ENCODE data around the gene MAGI2. TPM values are rescaled to one million over a fixed set of nuclear protein-coding genes. Genes with fewer than 3 reads are reported as not detected.

MAGI2 gene
- total RNA-seq, 1 experiment from 2014 or later: 0.22 TPM

- ChIA-PET CTCF (no interaction called here), POLR2A (no interaction called here), RAD21 (ENCODE audit: low non-redundant PET in 1 of 2, low total read pairs in 2 of 2, uncharacterized antibody in 2 of 2, unreplicated experiment in 2 of 2) (no interaction called here)
- H3K4me2 ChIP-seq (ENCODE audit: low read length): no peak overlapping the region
- peaks cover 16% of the 10 kb centered on the region for H3K27me3 ChIP-seq (ENCODE audit: insufficient read depth, low read length)
- DNase-seq (ENCODE audit: low read depth, low spot score) (no peak), ATAC-seq (no peak)
- intact Hi-C loops (cut with micrococcal nuclease): no loop called here
- H3K9ac ChIP-seq (ENCODE audit: low read length): no peak overlapping the region
- no peaks in the 10 kb centered on the region for H3K9me3 ChIP-seq (ENCODE audit: control insufficient read depth in 1 of 2, insufficient read depth in 1 of 2, low read depth in 1 of 2, low read length in 2 of 2)
- H3K79me2 ChIP-seq (ENCODE audit: insufficient read depth, low read length): no peaks in the 10 kb centered on the region
- H4K20me1 ChIP-seq (ENCODE audit: insufficient read depth): peaks cover 4% of the 10 kb centered on the region; the same call in 1 of the 2 replicates
- H2AFZ ChIP-seq (ENCODE audit: low read depth, low read length, poor library complexity, severe bottlenecking): no peak overlapping the region
- H3K4me1 ChIP-seq (ENCODE audit: control insufficient read depth in 1 of 2, insufficient read depth in 2 of 2, low read length in 2 of 2): no peaks in the 10 kb centered on the region
- TF ChIP-seq POLR2AphosphoS5 (IDR thresholded peaks at IDR 0.05; ENCODE audit: low read depth, low read length) (no peak), RAD21 (IDR thresholded peaks at IDR 0.05; ENCODE audit: low read depth) (no peak), SRF (IDR thresholded peaks at IDR 0.05; ENCODE audit: low read depth) (no peak), ATF3 (IDR thresholded peaks at IDR 0.05) (no peak), SIN3A (IDR thresholded peaks at IDR 0.05; ENCODE audit: low read depth) (no peak), EZH2phosphoT487 (IDR thresholded peaks at IDR 0.05; ENCODE audit: borderline replicate concordance) (no peak), ZFX (IDR thresholded peaks at IDR 0.05) (no peak), SP1 (IDR thresholded peaks at IDR 0.05; ENCODE audit: low read depth) (no peak), JUND (IDR thresholded peaks at IDR 0.05) (no peak), ZBTB33 (IDR thresholded peaks at IDR 0.05; ENCODE audit: extremely low read depth, insufficient replicate concordance, low read length) (no peak), EGR1 (IDR thresholded peaks at IDR 0.05; ENCODE audit: low read depth) (no peak), CEBPB (IDR thresholded peaks at IDR 0.05; ENCODE audit: low read depth) (no peak), EZH2 (IDR thresholded peaks at IDR 0.05) (no peak), ZNF274 (IDR thresholded peaks at IDR 0.05; ENCODE audit: low read depth, low read length) (no peak), CBX3 (IDR thresholded peaks at IDR 0.05; ENCODE audit: low read depth) (no peak), TCF7L2 (IDR thresholded peaks at IDR 0.05; ENCODE audit: borderline replicate concordance, extremely low read depth, insufficient read depth, insufficient read length) (no peak), ELF1 (IDR thresholded peaks at IDR 0.05; ENCODE audit: borderline replicate concordance, low read depth) (no peak), FOSL1 (IDR thresholded peaks at IDR 0.05; ENCODE audit: low read depth) (no peak), CTCF (IDR thresholded peaks at IDR 0.05 in 2 of 3, conservative IDR thresholded peaks at IDR 0.05 in 1 of 3; ENCODE audit: borderline replicate concordance in 1 of 3, insufficient read depth in 1 of 3, low read depth in 2 of 3, low read length in 2 of 3) (no peak)
- BruUV-seq (replicated peaks): no TSS peak
- H3K9me2 ChIP-seq (ENCODE audit: insufficient read depth): no peaks in the 10 kb centered on the region
- no peak overlapping the region for H3K27ac ChIP-seq (ENCODE audit: low read depth, low read length)
- no peaks in the 10 kb centered on the region for H3K36me3 ChIP-seq (ENCODE audit: control insufficient read depth in 1 of 2, insufficient read depth in 2 of 2, low read length in 2 of 2)
- no peak overlapping the region for H3K4me3 ChIP-seq (replicated peaks in 1 of 2; ENCODE audit: low read depth in 1 of 2, low read length in 2 of 2)
These were observed 761.9 kb downstream of the MAGI2 start for GRCh38 chr7:78691584-78691983.
